ENCODE data around the gene ARG2. TPM values are rescaled to one million over a fixed set of nuclear protein-coding genes. Genes with fewer than 3 reads are reported as not detected.
A peak's percentile ranks its signal among the peaks of the same experiment; 100 is the strongest.
"Not testable (repeated sequence)": the region's sequence is repeated elsewhere in the genome, so short reads cannot be mapped to it uniquely, and the experiment has no call there.

Gene ARG2
- total and polyA plus RNA-seq, 10 of the 15 experiments (the other 5 are each of a cell fraction or from before 2014, with no cell fraction given) = 0.48 to 7.8 (median 1.1) TPM

DNA sequence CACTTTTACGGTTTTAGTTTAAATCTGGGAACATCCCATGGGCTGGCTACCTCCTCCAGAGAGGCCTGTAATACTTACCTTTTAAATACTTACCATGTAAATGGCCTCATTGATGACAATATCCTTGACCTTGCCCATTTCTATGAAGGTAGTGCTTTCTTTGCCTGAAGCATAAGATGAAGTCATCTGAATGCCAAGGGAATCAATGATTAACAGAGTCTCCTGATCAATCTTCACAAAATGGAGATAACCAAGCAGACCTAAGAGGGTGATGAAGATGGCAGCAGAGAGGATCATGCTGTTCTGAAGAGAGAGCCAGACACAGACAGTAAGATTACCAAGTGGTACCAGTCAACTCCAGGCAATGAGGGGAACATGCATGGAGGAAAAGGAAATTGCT is 26.1 kb upstream of the ARG2 start:
- H3K9ac ChIP-seq (ENCODE audit: control insufficient read depth, insufficient read depth, low read length); H3K4me1 ChIP-seq (ENCODE audit: control insufficient read depth, insufficient read depth, low read length); DNase-seq (ENCODE audit: low read depth, low spot score); H3K9me3 ChIP-seq (replicated peaks; ENCODE audit: control insufficient read depth, insufficient read depth, low read length); H3K4me3 ChIP-seq; ATAC-seq; intact Hi-C loops (cut with micrococcal nuclease; ENCODE audit: unreplicated experiment); in situ Hi-C loops (cut with MboI); H3K36me3 ChIP-seq (ENCODE audit: control insufficient read depth in 2 of 2, insufficient read depth in 2 of 2, low read length in 1 of 2); H3K79me2 ChIP-seq (ENCODE audit: control insufficient read depth, insufficient read depth, low read length); H2AFZ ChIP-seq (ENCODE audit: control insufficient read depth, low read depth, low read length); POLR2A ChIA-PET; SMC1A ChIA-PET (ENCODE audit: uncharacterized antibody, unreplicated experiment); H4K20me1 ChIP-seq (ENCODE audit: control insufficient read depth, insufficient read depth); H3K27ac ChIP-seq (ENCODE audit: control insufficient read depth, insufficient read depth); H3K4me2 ChIP-seq (ENCODE audit: control insufficient read depth, insufficient read depth); H3K27me3 ChIP-seq (replicated peaks in 1 of 2; ENCODE audit: control insufficient read depth in 2 of 2, insufficient read depth in 2 of 2, low read length in 1 of 2); BruUV-seq (replicated peaks): not testable (repeated sequence)
- RAD21 ChIA-PET (ENCODE audit: unreplicated experiment) = interaction anchor here (0.9 kb wide), 1 partner anchor 73 kb away, joined by 3 read pairs; no protein-coding TSS in a partner anchor
- WGBS (ENCODE audit: insufficient coverage, insufficient replicate concordance, low lambda C conversion rate, missing lambda C conversion rate) = 0% methylated on average over 1 of the region's 1 CpG
- peak; percentile 64 for FAIRE-seq
- CTCF ChIA-PET = interaction anchor here (1.2 to 1.6 kb wide), 2 partner anchors 9 to 111 kb away, joined by 3 to 4 read pairs; no protein-coding TSS in a partner anchor

DNA sequence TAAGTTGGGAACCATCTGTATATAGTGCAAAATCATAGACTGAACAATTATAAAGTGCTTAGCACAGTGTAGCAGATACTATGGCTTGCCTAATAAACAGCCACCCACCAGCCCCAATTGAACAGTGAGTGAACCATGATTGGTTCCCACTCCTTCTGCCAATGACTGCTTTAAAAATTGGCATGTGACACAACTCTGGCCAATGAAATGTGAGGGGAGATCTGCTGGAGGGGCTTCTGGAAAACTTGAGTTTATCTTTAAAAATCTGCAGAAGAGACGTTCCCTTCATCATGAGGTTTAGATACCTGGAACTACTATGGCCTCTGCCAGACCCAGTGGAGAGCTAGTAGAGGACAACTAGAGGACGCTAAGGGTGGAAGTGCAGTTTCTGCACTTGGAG is 24.3 kb upstream of the ARG2 start:
- FAIRE-seq = no peak
- H3K79me2 ChIP-seq (ENCODE audit: control insufficient read depth, insufficient read depth, low read length) = peaks cover 10% of the 10 kb centered on the region
- H3K27me3 ChIP-seq (replicated peaks in 1 of 2; ENCODE audit: control insufficient read depth in 2 of 2, insufficient read depth in 2 of 2, low read length in 1 of 2) = no peaks in the 10 kb centered on the region
- intact Hi-C loops (cut with micrococcal nuclease; ENCODE audit: unreplicated experiment) (no loop called here), in situ Hi-C loops (cut with MboI) (no loop called here)
- no peak overlapping the region for H3K4me2 ChIP-seq (ENCODE audit: control insufficient read depth, insufficient read depth)
- H3K27ac ChIP-seq (ENCODE audit: control insufficient read depth, insufficient read depth) = no peak overlapping the region
- ATAC-seq = no peak
- H3K4me3 ChIP-seq = no peak overlapping the region
- H4K20me1 ChIP-seq (ENCODE audit: control insufficient read depth, insufficient read depth) = no peaks in the 10 kb centered on the region
- ChIA-PET CTCF (interaction anchor here (0.5 kb wide), 1 partner anchor 64 kb away, joined by 4 read pairs; no protein-coding TSS in a partner anchor), RAD21 (ENCODE audit: unreplicated experiment) (no interaction called here), POLR2A (no interaction called here), SMC1A (ENCODE audit: uncharacterized antibody, unreplicated experiment) (interaction anchor here (1.2 to 1.8 kb wide), 3 partner anchors 10 to 109 kb away, joined by 5 read pairs; no protein-coding TSS in a partner anchor)
- no peak overlapping the region for H3K9ac ChIP-seq (ENCODE audit: control insufficient read depth, insufficient read depth, low read length)
- no TSS peak for BruUV-seq (replicated peaks)
- H3K4me1 ChIP-seq (ENCODE audit: control insufficient read depth, insufficient read depth, low read length) = no peaks in the 10 kb centered on the region
- H3K9me3 ChIP-seq (replicated peaks; ENCODE audit: control insufficient read depth, insufficient read depth, low read length) = no peaks in the 10 kb centered on the region
- DNase-seq (ENCODE audit: low read depth, low spot score) = no peak
- WGBS (ENCODE audit: insufficient coverage, insufficient replicate concordance, low lambda C conversion rate, missing lambda C conversion rate) = 100% methylated on average over 2 of the region's 2 CpGs
- H2AFZ ChIP-seq (ENCODE audit: control insufficient read depth, low read depth, low read length) = no peak overlapping the region
- peaks cover 1 to 7% of the 10 kb centered on the region in 2 experiments; a peak in 3 of 4 replicates for H3K36me3 ChIP-seq (ENCODE audit: control insufficient read depth in 2 of 2, insufficient read depth in 2 of 2, low read length in 1 of 2)
- TF ChIP-seq NFYB (IDR thresholded peaks at IDR 0.05; ENCODE audit: insufficient read depth, low read depth, low read length) (peak; percentile 67), PAX8 (IDR thresholded peaks at IDR 0.05) (no peak), CHD1 (IDR thresholded peaks at IDR 0.05; ENCODE audit: low read depth, low read length) (no peak)
